Nephron (organoid): ENCODE data around the gene GPR142.

ENCODE experiments used
- H3K27ac Mint-ChIP-seq, 3 experiments: 2 replicates each; pipeline ENCODE4 v1.8.0; 2020; ENCODE audit warnings: mixed read lengths in 3 of 3, mild to moderate bottlenecking in 2 of 3, moderate library complexity in 1 of 3
- H3K27me3 Mint-ChIP-seq: 2 replicates; pipeline ENCODE4 v1.8.0; 2021; ENCODE audit warnings: low read depth, mild to moderate bottlenecking, moderate library complexity, mixed read lengths
- H3K36me3 Mint-ChIP-seq: 2 replicates; pipeline ENCODE4 v1.8.0; 2020; ENCODE audit warnings: low read depth, mixed read lengths
- H3K4me1 Mint-ChIP-seq: 2 replicates; pipeline ENCODE4 v1.8.0; 2020; ENCODE audit warnings: mixed read lengths
- H3K4me3 Mint-ChIP-seq, 3 experiments: 2 replicates each; pipeline ENCODE4 v1.8.0; 2020; ENCODE audit warnings: mild to moderate bottlenecking in 3 of 3, mixed read lengths in 3 of 3, moderate library complexity in 2 of 3
- H3K9me3 Mint-ChIP-seq: 2 replicates; pipeline ENCODE4 v1.8.0; 2020; ENCODE audit warnings: mixed read lengths
- TF ChIP-seq, protein P1 (sequence below), 3 experiments: fragments of 200-600 bp; sonication (generic); IDR thresholded peaks; one replicate each; pipeline ENCODE4 v1.5.0; 2021; ENCODE audit warnings: antibody characterized with exemption in 3 of 3; ENCODE audit not compliant: unreplicated experiment in 3 of 3

The GPR142 gene

DNA sequence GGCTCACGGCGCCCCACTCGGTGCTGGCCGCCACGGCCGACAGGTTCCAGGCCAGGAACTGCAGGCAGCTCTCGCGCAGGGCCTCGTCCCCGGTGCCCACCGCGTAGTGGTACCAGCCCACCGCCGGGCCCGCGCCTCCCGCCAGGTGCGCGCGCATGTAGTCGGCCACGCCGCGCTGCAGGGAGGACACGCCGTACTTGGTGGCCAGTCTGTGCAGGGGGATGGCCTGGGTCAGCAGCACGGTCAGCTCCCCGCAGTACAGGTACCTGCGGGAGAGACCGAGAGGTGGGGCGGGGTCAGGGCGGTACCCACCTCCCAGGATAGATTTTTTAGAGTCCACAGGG is 9.9 kb upstream of the GPR142 start:
- Mint-ChIP-seq H3K27me3 (peaks cover 73% of the 10 kb centered on the region), H3K36me3 (no peaks in the 10 kb centered on the region), H3K27ac (no peak overlapping the region), H3K4me1 (peaks cover 16% of the 10 kb centered on the region), H3K4me3 (no peak overlapping the region), H3K9me3 (no peaks in the 10 kb centered on the region)
- TF ChIP-seq, protein P1, sequence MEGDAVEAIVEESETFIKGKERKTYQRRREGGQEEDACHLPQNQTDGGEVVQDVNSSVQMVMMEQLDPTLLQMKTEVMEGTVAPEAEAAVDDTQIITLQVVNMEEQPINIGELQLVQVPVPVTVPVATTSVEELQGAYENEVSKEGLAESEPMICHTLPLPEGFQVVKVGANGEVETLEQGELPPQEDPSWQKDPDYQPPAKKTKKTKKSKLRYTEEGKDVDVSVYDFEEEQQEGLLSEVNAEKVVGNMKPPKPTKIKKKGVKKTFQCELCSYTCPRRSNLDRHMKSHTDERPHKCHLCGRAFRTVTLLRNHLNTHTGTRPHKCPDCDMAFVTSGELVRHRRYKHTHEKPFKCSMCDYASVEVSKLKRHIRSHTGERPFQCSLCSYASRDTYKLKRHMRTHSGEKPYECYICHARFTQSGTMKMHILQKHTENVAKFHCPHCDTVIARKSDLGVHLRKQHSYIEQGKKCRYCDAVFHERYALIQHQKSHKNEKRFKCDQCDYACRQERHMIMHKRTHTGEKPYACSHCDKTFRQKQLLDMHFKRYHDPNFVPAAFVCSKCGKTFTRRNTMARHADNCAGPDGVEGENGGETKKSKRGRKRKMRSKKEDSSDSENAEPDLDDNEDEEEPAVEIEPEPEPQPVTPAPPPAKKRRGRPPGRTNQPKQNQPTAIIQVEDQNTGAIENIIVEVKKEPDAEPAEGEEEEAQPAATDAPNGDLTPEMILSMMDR (IDR thresholded peaks at IDR 0.05; ENCODE audit: unreplicated experiment in 3 of 3) = no peak

DNA sequence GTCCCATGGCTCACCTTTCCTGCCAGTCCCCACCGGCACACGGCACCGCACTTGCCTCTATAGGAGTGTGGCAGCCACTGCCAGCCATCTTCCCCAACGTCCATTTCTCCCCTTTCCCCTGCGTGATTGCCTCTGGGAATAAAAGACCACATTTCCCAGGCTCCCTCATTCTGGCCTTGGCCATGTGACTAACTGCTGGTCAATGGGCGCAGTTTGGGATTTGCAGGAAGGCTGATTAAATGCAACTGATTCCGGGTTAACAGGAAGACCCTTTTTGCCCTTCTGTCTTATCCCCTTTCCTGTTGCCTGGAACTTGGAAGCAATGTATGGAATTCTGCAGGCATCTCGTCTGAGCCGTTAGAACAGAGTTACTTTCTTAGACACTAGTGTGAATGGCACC is 8.6 kb upstream of the GPR142 start:
- Mint-ChIP-seq H3K27ac (no peak overlapping the region), H3K36me3 (no peaks in the 10 kb centered on the region), H3K4me3 (peak overlapping the region in 1 of 3 experiments; percentile 24), H3K27me3 (peaks cover 72% of the 10 kb centered on the region), H3K9me3 (no peaks in the 10 kb centered on the region), H3K4me1 (peaks cover 16% of the 10 kb centered on the region)
- TF ChIP-seq, protein P1 (IDR thresholded peaks at IDR 0.05; ENCODE audit: unreplicated experiment in 3 of 3) = no peak

DNA sequence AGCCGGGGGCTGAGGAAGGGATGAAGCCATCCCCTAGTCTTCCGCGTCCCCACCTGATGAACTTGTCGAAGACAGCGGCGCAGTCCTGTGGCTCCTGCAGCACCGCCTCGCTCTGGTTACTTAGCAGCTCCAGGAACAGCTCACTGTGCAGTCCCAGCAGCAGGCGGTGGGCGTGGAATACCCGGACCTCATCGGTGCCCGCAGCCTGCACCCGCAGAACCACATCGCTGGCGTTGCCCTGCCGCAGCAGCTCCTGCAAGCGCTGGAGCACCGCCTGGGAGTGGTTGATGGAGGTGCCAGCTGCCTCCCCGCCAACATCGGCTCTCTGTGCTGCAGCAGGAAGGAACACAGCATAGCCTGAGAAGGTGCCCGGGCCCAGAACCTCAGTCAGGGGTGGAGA is 7.4 kb upstream of the GPR142 start:
- H3K9me3 Mint-ChIP-seq = no peaks in the 10 kb centered on the region
- no peaks in the 10 kb centered on the region for H3K36me3 Mint-ChIP-seq
- no peak overlapping the region for H3K27ac Mint-ChIP-seq
- H3K27me3 Mint-ChIP-seq = peaks cover 66% of the 10 kb centered on the region
- H3K4me3 Mint-ChIP-seq = no peak overlapping the region
- H3K4me1 Mint-ChIP-seq = peaks cover 16% of the 10 kb centered on the region
- TF ChIP-seq, protein P1 (IDR thresholded peaks at IDR 0.05; ENCODE audit: unreplicated experiment in 3 of 3) = no peak

DNA sequence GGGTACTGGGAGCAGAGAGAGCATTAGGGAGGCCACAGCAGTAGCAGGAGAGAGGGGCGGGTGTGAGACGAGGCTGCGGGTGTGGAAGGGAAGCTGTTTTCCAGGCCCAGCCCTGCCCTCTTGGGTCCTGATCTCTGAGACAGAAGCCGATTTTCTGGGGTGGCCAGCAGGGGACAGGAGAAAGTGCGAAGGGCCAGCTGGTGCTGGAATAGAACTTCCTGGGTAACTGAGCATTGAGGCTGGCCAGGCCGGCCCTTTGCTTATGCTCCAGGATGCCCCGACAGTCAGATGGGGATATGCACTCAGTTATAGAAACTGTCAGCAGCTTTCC is 6.4 kb upstream of the GPR142 start:
- TF ChIP-seq, protein P1 (IDR thresholded peaks at IDR 0.05; ENCODE audit: unreplicated experiment in 3 of 3) = no peak
- H3K4me3 Mint-ChIP-seq = peak overlapping the region; percentile 55 to 60 (median 59)
- H3K4me1 Mint-ChIP-seq = peaks cover 16% of the 10 kb centered on the region
- H3K36me3 Mint-ChIP-seq = no peaks in the 10 kb centered on the region
- H3K9me3 Mint-ChIP-seq = no peaks in the 10 kb centered on the region
- peaks cover 59% of the 10 kb centered on the region for H3K27me3 Mint-ChIP-seq
- no peak overlapping the region for H3K27ac Mint-ChIP-seq

DNA sequence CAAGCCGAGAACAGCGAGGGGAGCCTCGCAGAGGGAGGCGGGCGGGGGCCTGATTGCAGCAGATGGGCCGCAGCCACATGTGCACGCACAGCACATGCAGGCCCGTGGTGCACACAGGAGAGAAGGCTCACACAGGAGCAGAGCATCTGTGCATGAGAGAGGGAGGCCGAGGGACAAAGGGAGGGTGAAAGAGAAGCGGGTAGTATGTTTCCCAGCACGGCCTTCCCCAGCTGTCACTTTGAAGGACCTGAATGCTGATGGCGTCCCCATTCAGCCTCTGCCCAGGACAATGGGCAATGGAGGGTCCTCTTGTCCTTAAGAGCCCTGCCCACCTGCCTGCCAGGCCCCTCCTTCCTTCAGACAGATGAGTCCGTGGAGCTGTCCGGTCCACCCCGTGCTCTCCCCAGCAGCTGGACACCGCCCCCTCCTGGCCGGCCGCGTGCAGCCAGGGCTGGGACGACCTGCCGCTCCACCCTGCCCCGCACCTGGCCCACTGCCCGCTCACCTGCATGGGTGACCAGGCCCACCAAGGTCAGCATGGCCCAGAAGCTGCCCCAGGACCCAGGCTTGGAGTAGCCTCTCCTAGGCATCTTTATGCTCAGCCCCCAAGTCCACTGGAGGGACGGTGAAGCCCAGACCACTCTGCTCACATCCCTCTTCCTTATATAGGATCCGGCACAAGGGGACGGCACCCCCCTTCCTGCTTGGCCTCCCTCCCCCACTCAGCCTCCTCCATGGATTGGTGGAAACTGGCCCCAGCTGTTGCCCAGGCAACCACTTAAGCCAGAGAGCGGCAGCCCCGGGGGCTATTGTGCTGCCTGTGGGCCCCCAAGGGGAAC is 5.9 kb upstream of the GPR142 start, which contains the start of gene BTBD17:
BTBD17 (minus strand) TSS at position 639 of the 839 bp plus-strand sequence; CDS start at position 590, 49 bp downstream.
- Mint-ChIP-seq H3K36me3 (no peaks in the 10 kb centered on the region), H3K9me3 (no peaks in the 10 kb centered on the region), H3K27me3 (peaks cover 53% of the 10 kb centered on the region), H3K4me1 (peaks cover 16% of the 10 kb centered on the region), H3K27ac (peak within 1 kb of the TSS in 2 of 3 experiments; percentile 26 to 45), H3K4me3 (peak within 1 kb of the TSS; percentile 55 to 60 (median 59))
- TF ChIP-seq, protein P1 (IDR thresholded peaks at IDR 0.05; ENCODE audit: unreplicated experiment in 3 of 3) = peak; percentile 73 to 81 (median 75)

DNA sequence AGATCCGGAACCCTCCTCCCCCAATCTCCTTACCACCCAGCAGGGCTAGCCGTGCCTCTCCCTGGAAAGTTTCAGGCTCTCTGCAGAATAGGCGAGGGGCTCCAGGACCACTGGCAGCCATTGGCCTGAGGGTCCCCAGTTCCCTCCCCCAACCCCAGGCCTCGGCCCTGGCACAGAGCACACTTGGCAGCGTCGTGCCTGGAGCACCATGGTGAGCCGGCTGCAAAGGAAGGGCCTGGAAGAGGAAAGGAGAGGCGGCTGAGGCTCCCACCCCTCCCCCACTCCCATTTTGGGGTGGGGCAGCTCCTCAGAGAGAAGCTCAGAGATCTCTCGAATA is 5.3 kb upstream of the GPR142 start:
- TF ChIP-seq, protein P1 (IDR thresholded peaks at IDR 0.05; ENCODE audit: unreplicated experiment in 3 of 3) = no peak
- peaks cover 16% of the 10 kb centered on the region for H3K4me1 Mint-ChIP-seq
- no peaks in the 10 kb centered on the region for H3K9me3 Mint-ChIP-seq
- peaks cover 52% of the 10 kb centered on the region for H3K27me3 Mint-ChIP-seq
- peak overlapping the region in 1 of 3 experiments; percentile 45 for H3K27ac Mint-ChIP-seq
- H3K4me3 Mint-ChIP-seq = peak overlapping the region in 1 of 3 experiments; percentile 46
- no peaks in the 10 kb centered on the region for H3K36me3 Mint-ChIP-seq
